CD4-positive, alpha-beta memory T cell (primary cell): Measurements from ENCODE around the gene P3H2. TPM values are rescaled to one million over a fixed set of nuclear protein-coding genes. Genes with fewer than 3 reads are reported as not detected.

Source experiments
- CTCF ChIA-PET: fragments of 350-600 bp; sonication (Branson Sonifier 250); formaldehyde crosslinking; loops from one replicate; lab custom pipeline; 2021; ENCODE audit warnings: inconsistent platforms; ENCODE audit not compliant: partially characterized antibody; lab: Charles Lee
- POLR2A ChIA-PET: fragments of 350-600 bp; sonication (Branson Sonifier 250); formaldehyde crosslinking; loops from one replicate; lab custom pipeline; 2021; ENCODE audit not compliant: partially characterized antibody; lab: Charles Lee
- DNase-seq, 5 donors: peaks; one replicate each; pipeline versions ENCODE4 v3.0.0 to v3.0.0-alpha.2; 2020 to 2022; ENCODE audit warnings: mixed read lengths in 1 of 5
- H3K27ac ChIP-seq: one replicate; pipeline ENCODE4 v1.7.0; 2013; ENCODE audit warnings: low read depth, low read length
- H3K27me3 ChIP-seq: 2 replicates; pipeline ENCODE4 v1.7.0; 2013; ENCODE audit warnings: mild to moderate bottlenecking, low read length, moderate library complexity; ENCODE audit not compliant: insufficient read depth
- H3K36me3 ChIP-seq: 2 replicates; pipeline ENCODE4 v1.7.0; 2013; ENCODE audit warnings: mild to moderate bottlenecking, low read length, moderate library complexity; ENCODE audit not compliant: insufficient read depth
- H3K4me1 ChIP-seq: 2 replicates; pipeline ENCODE4 v1.7.0; 2013; ENCODE audit warnings: mild to moderate bottlenecking, low read length, moderate library complexity; ENCODE audit not compliant: insufficient read depth
- H3K4me3 ChIP-seq, 2 donors: one replicate each; pipeline ENCODE4 v1.7.0; 2013; ENCODE audit warnings: low read length in 2 of 2, mild to moderate bottlenecking in 1 of 2
- H3K9me3 ChIP-seq, 2 donors: one replicate each; pipeline ENCODE4 v1.7.0; 2013; ENCODE audit warnings: low read length in 2 of 2, control low read depth in 1 of 2; ENCODE audit not compliant: control insufficient read depth in 1 of 2
- H3K27ac Mint-ChIP-seq, 7 donors: one replicate each; pipeline ENCODE4 v1.8.0; 2020 to 2021; ENCODE audit warnings: mixed read lengths in 7 of 7, mild to moderate bottlenecking in 6 of 7, inconsistent platforms in 3 of 7, moderate library complexity in 3 of 7
- H3K27me3 Mint-ChIP-seq, 2 donors: one replicate each; pipeline ENCODE4 v1.8.0; 2020 to 2021; ENCODE audit warnings: mixed read lengths in 2 of 2
- H3K36me3 Mint-ChIP-seq, 2 donors: one replicate each; pipeline ENCODE4 v1.8.0; 2020 to 2021; ENCODE audit warnings: mixed read lengths in 2 of 2, inconsistent platforms in 1 of 2, mild to moderate bottlenecking in 1 of 2
- H3K4me1 Mint-ChIP-seq, 4 donors: one replicate each; pipeline ENCODE4 v1.8.0; 2020 to 2021; ENCODE audit warnings: mixed read lengths in 4 of 4, mild to moderate bottlenecking in 1 of 4
- H3K4me3 Mint-ChIP-seq, 8 donors: one replicate each; pipeline ENCODE4 v1.8.0; 2020 to 2021; ENCODE audit warnings: mixed read lengths in 8 of 8, mild to moderate bottlenecking in 7 of 8, moderate library complexity in 6 of 8, inconsistent platforms in 3 of 8
- H3K9me3 Mint-ChIP-seq, 8 donors: one replicate each; pipeline ENCODE4 v1.8.0; 2020 to 2021; ENCODE audit warnings: mixed read lengths in 8 of 8, mild to moderate bottlenecking in 5 of 8, inconsistent platforms in 3 of 8, moderate library complexity in 1 of 8
- intact Hi-C: fragments of 100-400 bp; cut with micrococcal nuclease; formaldehyde crosslinking; loops from one replicate; pipeline ENCODE4 v1.15.1; 2023
- polyA plus RNA-seq, 2 donors: library from polyadenylated mRNA; unstranded; fragments of 300-500 nt; fragmentation: Illumina TruSeq; gene quantifications; one replicate each; pipeline ENCODE4 v1.2.3, GENCODE V29; 2021
- total RNA-seq, 2 experiments: library from RNA; stranded (reverse); gene quantifications; one replicate each; pipeline ENCODE4 v1.2.3, GENCODE V29; 2021

Gene P3H2
- total and polyA plus RNA-seq, 4 experiments from 2014 or later: not detected

DNA sequence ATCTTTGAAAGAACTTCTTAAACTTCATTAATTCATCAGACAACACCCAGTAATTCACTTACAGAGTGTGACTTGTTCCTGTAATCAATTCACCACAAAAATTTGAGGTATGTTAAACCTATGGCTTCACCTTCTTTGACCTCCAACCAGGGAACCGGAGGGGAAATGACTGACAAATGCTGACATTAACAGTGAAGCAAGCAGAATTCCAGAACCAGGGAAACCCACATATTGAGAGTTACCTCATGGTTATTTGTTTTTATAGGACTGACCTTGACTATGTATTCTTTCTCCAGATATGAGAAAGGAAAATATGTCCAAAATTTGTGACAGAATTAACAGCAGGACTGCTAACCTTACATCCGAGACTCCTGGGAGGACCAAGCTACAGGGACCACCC is 2.7 kb downstream of the P3H2 start:
- Mint-ChIP-seq H3K27me3 (peaks cover 30 to 40% of the 10 kb centered on the region in 2 donors), H3K36me3 (no peaks in the 10 kb centered on the region), H3K4me1 (peaks cover 6 to 9% (median 8%) of the 10 kb centered on the region in 4 donors), H3K4me3 (no peak overlapping the region), H3K9me3 (peaks cover 0 to 4% (median 1%) of the 10 kb centered on the region in 8 donors), H3K27ac (no peak overlapping the region)
- H3K27ac ChIP-seq: no peak overlapping the region
- no peaks in the 10 kb centered on the region for H3K4me1 ChIP-seq
- CTCF ChIA-PET: no interaction called here
- H3K27me3 ChIP-seq: peaks cover 3% of the 10 kb centered on the region
- no peak for DNase-seq
- POLR2A ChIA-PET: no interaction called here
- H3K4me3 ChIP-seq: no peak overlapping the region
- H3K36me3 ChIP-seq: no peaks in the 10 kb centered on the region
- intact Hi-C loops: no loop called here
- no peaks in the 10 kb centered on the region for H3K9me3 ChIP-seq

DNA sequence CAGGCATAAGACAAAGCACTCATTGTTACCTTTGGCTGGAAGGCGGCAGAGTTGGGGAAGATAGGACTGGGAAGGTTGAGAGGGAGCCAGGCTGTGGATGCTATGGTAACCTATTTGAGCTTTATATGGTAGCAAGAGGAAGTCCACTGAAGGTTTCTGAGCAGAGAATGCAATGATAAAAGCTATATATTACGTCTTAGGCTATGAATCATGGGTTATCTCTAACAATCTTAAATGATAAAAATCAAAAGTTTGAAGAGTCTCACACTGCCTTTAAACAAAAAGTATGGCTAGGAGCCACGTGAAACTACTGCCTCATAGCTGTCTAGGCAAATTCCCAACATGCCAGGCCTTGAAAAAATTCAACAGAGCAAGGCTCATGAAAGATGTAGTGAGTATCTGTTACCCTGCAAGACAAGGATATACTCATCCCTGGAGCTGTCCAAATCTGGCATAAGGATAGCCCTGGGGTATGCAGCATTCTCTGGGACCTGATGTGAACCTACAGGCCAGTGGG is 4.1 kb downstream of the P3H2 start:
- Histone ChIP-seq H3K9me3 (no peaks in the 10 kb centered on the region), H3K4me1 (no peaks in the 10 kb centered on the region), H3K27ac (no peak overlapping the region), H3K36me3 (no peaks in the 10 kb centered on the region), H3K27me3 (peaks cover 3% of the 10 kb centered on the region), H3K4me3 (no peak overlapping the region)
- POLR2A ChIA-PET: no interaction called here
- intact Hi-C loops: no loop called here
- Mint-ChIP-seq H3K27ac (no peak overlapping the region), H3K4me3 (no peak overlapping the region), H3K27me3 (peaks cover 29 to 31% of the 10 kb centered on the region in 2 donors), H3K9me3 (peaks cover 0 to 4% (median 1%) of the 10 kb centered on the region in 8 donors), H3K36me3 (no peaks in the 10 kb centered on the region), H3K4me1 (peaks cover 6 to 9% (median 8%) of the 10 kb centered on the region in 4 donors)
- no peak for DNase-seq
- CTCF ChIA-PET: no interaction called here

DNA sequence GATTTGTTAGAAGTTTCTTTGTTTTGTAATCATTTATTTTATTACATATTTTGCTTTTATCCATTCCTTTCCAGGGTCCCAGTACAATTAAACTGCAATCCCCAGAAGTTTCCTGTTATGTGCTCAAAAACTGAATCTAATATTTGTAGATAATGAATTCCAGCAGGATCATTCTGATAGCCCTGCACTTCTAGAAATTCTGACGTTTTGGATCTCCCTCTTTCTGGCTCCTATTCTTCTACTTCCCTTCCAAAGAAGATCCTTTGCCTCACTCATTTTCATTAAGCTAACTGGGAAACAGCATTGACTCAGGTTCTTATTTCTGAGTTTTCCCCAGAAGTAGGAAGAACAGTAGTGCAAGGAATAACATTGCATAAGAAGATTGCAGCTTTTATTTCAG is 9.9 kb downstream of the P3H2 start:
- H3K4me3 ChIP-seq: no peak overlapping the region
- no peaks in the 10 kb centered on the region for H3K4me1 ChIP-seq
- Mint-ChIP-seq H3K4me3 (no peak overlapping the region), H3K27ac (no peak overlapping the region), H3K36me3 (no peaks in the 10 kb centered on the region), H3K27me3 (peaks cover 6 to 14% of the 10 kb centered on the region in 2 donors), H3K9me3 (peaks cover 0 to 4% (median 0%) of the 10 kb centered on the region in 8 donors), H3K4me1 (no peaks in the 10 kb centered on the region)
- DNase-seq: no peak
- intact Hi-C loops: no loop called here
- no peaks in the 10 kb centered on the region for H3K9me3 ChIP-seq
- ChIA-PET CTCF (no interaction called here), POLR2A (no interaction called here)
- H3K36me3 ChIP-seq: no peaks in the 10 kb centered on the region
- H3K27ac ChIP-seq: no peak overlapping the region
- H3K27me3 ChIP-seq: peaks cover 1% of the 10 kb centered on the region

DNA sequence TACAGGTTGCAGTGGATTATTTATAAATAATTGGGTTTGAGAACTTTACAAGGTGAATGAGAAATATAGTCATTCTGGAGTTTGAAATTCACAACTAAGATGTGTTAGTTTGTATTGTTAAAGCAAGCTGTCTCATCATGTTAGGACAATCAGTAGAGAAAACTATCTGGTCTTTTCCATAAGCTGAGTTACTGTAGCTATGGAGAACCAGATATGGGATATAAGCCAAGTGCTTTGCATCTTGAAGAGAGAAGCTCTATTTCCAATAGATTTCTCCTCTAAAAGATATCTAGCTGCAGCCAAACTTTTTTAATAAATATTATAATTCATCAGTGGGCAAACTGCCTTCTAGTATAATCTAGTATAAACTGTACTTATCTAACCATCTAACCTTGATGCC is 11.3 kb downstream of the P3H2 start:
- intact Hi-C loops: no loop called here
- DNase-seq: no peak
- Histone ChIP-seq H3K27me3 (no peaks in the 10 kb centered on the region), H3K9me3 (no peaks in the 10 kb centered on the region), H3K36me3 (no peaks in the 10 kb centered on the region), H3K4me1 (no peaks in the 10 kb centered on the region), H3K27ac (no peak overlapping the region), H3K4me3 (no peak overlapping the region)
- Mint-ChIP-seq H3K4me3 (no peak overlapping the region), H3K9me3 (peaks cover 0 to 4% (median 0%) of the 10 kb centered on the region in 8 donors), H3K4me1 (no peaks in the 10 kb centered on the region), H3K36me3 (no peaks in the 10 kb centered on the region), H3K27ac (no peak overlapping the region), H3K27me3 (peaks cover 5 to 12% of the 10 kb centered on the region in 2 donors)
- ChIA-PET POLR2A (no interaction called here), CTCF (no interaction called here)

DNA sequence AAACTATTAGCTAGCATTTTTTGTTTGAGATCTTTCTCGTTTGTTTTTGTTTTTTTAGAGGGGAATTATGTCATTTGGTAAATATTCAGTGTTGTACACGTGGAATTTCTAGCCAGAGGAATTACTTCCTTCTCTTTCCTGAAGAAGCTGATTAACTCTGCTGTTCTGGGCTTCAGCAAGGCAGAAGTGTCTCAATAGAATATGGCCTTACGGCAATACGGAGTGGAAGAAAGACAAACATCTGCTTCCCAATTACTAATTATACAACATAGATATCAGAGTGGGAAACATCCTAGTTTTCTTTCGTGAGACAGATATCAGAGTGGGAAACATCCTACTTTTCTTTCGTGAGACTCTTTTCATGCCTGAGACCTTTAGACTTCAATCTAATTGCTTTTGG is 11.9 kb downstream of the P3H2 start:
- intact Hi-C loops: no loop called here
- Mint-ChIP-seq H3K27me3 (peaks cover 4 to 12% of the 10 kb centered on the region in 2 donors), H3K9me3 (peaks cover 0 to 4% (median 0%) of the 10 kb centered on the region in 8 donors), H3K4me3 (no peak overlapping the region), H3K36me3 (no peaks in the 10 kb centered on the region), H3K4me1 (no peaks in the 10 kb centered on the region), H3K27ac (no peak overlapping the region)
- Histone ChIP-seq H3K4me3 (no peak overlapping the region), H3K4me1 (no peaks in the 10 kb centered on the region), H3K27ac (no peak overlapping the region), H3K27me3 (no peaks in the 10 kb centered on the region), H3K9me3 (no peaks in the 10 kb centered on the region), H3K36me3 (no peaks in the 10 kb centered on the region)
- no peak for DNase-seq
- CTCF ChIA-PET: interaction anchor here (1.2 kb wide), 1 partner anchor 8 kb away, joined by 3 read pairs; no protein-coding TSS in a partner anchor
- POLR2A ChIA-PET: no interaction called here

DNA sequence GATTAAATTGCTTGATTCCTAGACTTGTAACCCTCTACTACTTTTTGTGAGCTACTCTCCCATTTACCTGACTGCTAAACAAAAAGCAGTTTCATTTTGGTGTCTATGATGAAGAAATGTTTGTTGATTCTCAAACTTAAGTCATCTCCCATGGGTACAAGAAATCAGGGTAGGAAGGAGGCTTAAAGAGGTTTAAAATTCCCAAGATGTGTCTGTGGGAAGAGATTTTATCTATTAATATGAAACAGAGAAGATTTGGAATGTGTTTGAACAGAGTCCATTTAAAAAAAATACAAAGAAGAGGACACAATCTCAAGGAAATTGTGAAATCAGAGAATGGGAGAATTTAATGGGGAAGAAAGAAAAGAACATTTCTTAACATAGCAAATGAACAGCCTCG is 14.8 kb downstream of the P3H2 start:
- ChIA-PET POLR2A (no interaction called here), CTCF (no interaction called here)
- no peak overlapping the region for H3K4me3 ChIP-seq
- H3K9me3 Mint-ChIP-seq: no peaks in the 10 kb centered on the region
- peaks cover 2 to 10% (median 4%) of the 10 kb centered on the region in 4 donors for H3K4me1 Mint-ChIP-seq
- H3K4me3 Mint-ChIP-seq: no peak overlapping the region
- no peaks in the 10 kb centered on the region for H3K27me3 ChIP-seq
- no peak for DNase-seq
- H3K27me3 Mint-ChIP-seq: peaks cover 1 to 4% of the 10 kb centered on the region in 2 donors
- no peaks in the 10 kb centered on the region for H3K36me3 Mint-ChIP-seq
- H3K27ac Mint-ChIP-seq: no peak overlapping the region
- H3K4me1 ChIP-seq: no peaks in the 10 kb centered on the region
- H3K27ac ChIP-seq: no peak overlapping the region
- H3K9me3 ChIP-seq: no peaks in the 10 kb centered on the region
- no peaks in the 10 kb centered on the region for H3K36me3 ChIP-seq
- intact Hi-C loops: no loop called here

DNA sequence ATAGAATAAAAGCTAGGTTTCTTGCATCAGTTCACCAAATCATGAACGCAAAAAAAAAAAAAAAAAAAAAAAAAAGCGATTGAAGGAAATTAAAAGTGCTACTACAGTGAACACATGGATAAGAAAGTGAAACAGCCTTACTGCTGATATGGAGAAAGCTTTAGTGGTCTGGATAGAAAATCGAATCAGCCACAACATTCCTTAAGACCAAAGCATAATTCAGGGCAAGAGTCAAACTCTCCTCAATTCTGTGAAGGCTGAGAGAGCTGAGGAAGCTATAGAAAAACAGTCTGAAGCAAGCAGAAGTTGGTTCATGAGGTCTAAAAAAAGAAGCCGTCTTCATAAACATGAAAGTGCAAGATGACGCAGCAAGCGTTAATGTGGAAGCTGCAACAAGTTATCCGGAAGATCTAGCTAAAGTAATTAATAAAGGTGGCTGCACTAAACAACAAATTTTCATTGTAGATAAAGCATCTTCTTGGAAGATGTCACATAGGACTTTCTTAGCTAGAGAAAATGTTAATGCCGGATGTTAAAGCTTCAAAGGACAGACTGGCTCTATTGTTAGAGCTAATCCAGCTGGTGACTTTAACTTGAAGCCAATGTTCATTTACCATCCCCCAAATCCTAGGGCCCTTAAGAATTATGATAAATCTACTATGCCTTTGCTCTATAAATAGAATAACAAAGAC is 19.2 kb downstream of the P3H2 start:
- H3K9me3 Mint-ChIP-seq: peaks cover 0 to 2% (median 0%) of the 10 kb centered on the region in 8 donors
- Histone ChIP-seq H3K4me3 (no peak overlapping the region), H3K27ac (no peak overlapping the region), H3K27me3 (no peaks in the 10 kb centered on the region), H3K36me3 (no peaks in the 10 kb centered on the region), H3K9me3 (no peaks in the 10 kb centered on the region), H3K4me1 (no peaks in the 10 kb centered on the region)
- no peaks in the 10 kb centered on the region for H3K36me3 Mint-ChIP-seq
- H3K4me1 Mint-ChIP-seq: peaks cover 2 to 10% (median 4%) of the 10 kb centered on the region in 4 donors
- H3K4me3 Mint-ChIP-seq: peak overlapping the region in 4 of 8 donors; percentile 8 to 66 (median 20)
- CTCF ChIA-PET: interaction anchor here (0.7 kb wide), 1 partner anchor 311 kb away, joined by 3 read pairs; no protein-coding TSS in a partner anchor
- DNase-seq: no peak
- intact Hi-C loops: no loop called here
- no peak overlapping the region for H3K27ac Mint-ChIP-seq
- H3K27me3 Mint-ChIP-seq: peaks cover 0 to 1% of the 10 kb centered on the region in 2 donors
- POLR2A ChIA-PET: no interaction called here
